ENCODE results near the gene HSD17B12.

HSD17B12 gene

GRCh38 chr11:43790444-43790794 is 109.9 kb downstream of the HSD17B12 start:
- H3K36me3 ChIP-seq (replicated peaks in 1 of 2; ENCODE audit: control insufficient read depth in 2 of 2, insufficient read depth in 2 of 2, low read length in 2 of 2) = peaks cover 2 to 10% of the 10 kb centered on the region in 2 donors
- H2BK15ac ChIP-seq (ENCODE audit: low read length) = no peak overlapping the region
- no CpG with 5 or more reads among the region's 4 CpGs for WGBS, 2 donors (ENCODE audit: extremely low coverage in 2 of 2, insufficient read length in 2 of 2, insufficient replicate concordance in 1 of 2)
- H3K9ac ChIP-seq (ENCODE audit: low read depth, low read length, poor library complexity) = no peak overlapping the region
- H3K9me3 ChIP-seq (replicated peaks in 1 of 2; ENCODE audit: control insufficient read depth in 2 of 2, insufficient read depth in 1 of 2, low read depth in 1 of 2, low read length in 2 of 2) = no peaks in the 10 kb centered on the region
- no peak overlapping the region for H3K4ac ChIP-seq (ENCODE audit: low read length)
- no peak overlapping the region for H3K14ac ChIP-seq (ENCODE audit: low read length)
- H2AK5ac ChIP-seq (ENCODE audit: low read depth, low read length) = no peak overlapping the region
- H2BK120ac ChIP-seq (ENCODE audit: low read depth, low read length) = no peak overlapping the region
- H3K4me2 ChIP-seq (ENCODE audit: insufficient read depth, low read length, poor library complexity, severe bottlenecking) = no peak overlapping the region
- H2BK12ac ChIP-seq (ENCODE audit: low read length) = no peak overlapping the region
- no peaks in the 10 kb centered on the region for H3K79me1 ChIP-seq (ENCODE audit: low read depth, low read length)
- no peak overlapping the region for H3K27ac ChIP-seq (replicated peaks; ENCODE audit: low read length)
- no peaks in the 10 kb centered on the region for H3K4me1 ChIP-seq (ENCODE audit: control insufficient read depth in 2 of 2, insufficient read depth in 1 of 2, low read depth in 1 of 2, low read length in 2 of 2)
- no peak overlapping the region for H3K23ac ChIP-seq (ENCODE audit: low read depth, low read length, poor library complexity)
- no peak for DNase-seq (ENCODE audit: low spot score)
- H2BK5ac ChIP-seq (ENCODE audit: low read length) = no peak overlapping the region
- no peak overlapping the region for H4K91ac ChIP-seq (ENCODE audit: low read depth, low read length, poor library complexity)
- no peak overlapping the region for H4K8ac ChIP-seq (ENCODE audit: low read depth, low read length)
- no peak overlapping the region for H2AFZ ChIP-seq (ENCODE audit: low read length)
- no peaks in the 10 kb centered on the region for H3K27me3 ChIP-seq (ENCODE audit: control insufficient read depth in 3 of 3, insufficient read depth in 3 of 3, low read depth in 1 of 3, low read length in 3 of 3)
- H3K18ac ChIP-seq (ENCODE audit: low read length) = no peak overlapping the region
- no peak overlapping the region for H3K4me3 ChIP-seq (ENCODE audit: low read length in 2 of 2)

GRCh38 chr11:43797337-43797736 is 116.8 kb downstream of the HSD17B12 start:
- no peak overlapping the region for H2BK120ac ChIP-seq (ENCODE audit: low read depth, low read length)
- no CpG with 5 or more reads among the region's 2 CpGs for WGBS, 2 donors (ENCODE audit: extremely low coverage in 2 of 2, insufficient read length in 2 of 2, insufficient replicate concordance in 1 of 2)

GRCh38 chr11:43797866-43798265 is 117.3 kb downstream of the HSD17B12 start:
- H3K4me2 ChIP-seq (ENCODE audit: insufficient read depth, low read length, poor library complexity, severe bottlenecking) = no peak overlapping the region
- no peak overlapping the region for H3K4me3 ChIP-seq (ENCODE audit: low read length in 2 of 2)
- H3K79me1 ChIP-seq (ENCODE audit: low read depth, low read length) = no peaks in the 10 kb centered on the region
- H3K4me1 ChIP-seq (ENCODE audit: control insufficient read depth in 2 of 2, insufficient read depth in 1 of 2, low read depth in 1 of 2, low read length in 2 of 2) = no peaks in the 10 kb centered on the region
- no peak overlapping the region for H3K14ac ChIP-seq (ENCODE audit: low read length)
- no peak overlapping the region for H3K4ac ChIP-seq (ENCODE audit: low read length)
- H3K9ac ChIP-seq (ENCODE audit: low read depth, low read length, poor library complexity) = no peak overlapping the region
- H4K8ac ChIP-seq (ENCODE audit: low read depth, low read length) = no peak overlapping the region
- no peak overlapping the region for H4K91ac ChIP-seq (ENCODE audit: low read depth, low read length, poor library complexity)
- no peaks in the 10 kb centered on the region for H3K27me3 ChIP-seq (ENCODE audit: control insufficient read depth in 3 of 3, insufficient read depth in 3 of 3, low read depth in 1 of 3, low read length in 3 of 3)
- no peak overlapping the region for H2BK5ac ChIP-seq (ENCODE audit: low read length)
- no peak overlapping the region for H2BK12ac ChIP-seq (ENCODE audit: low read length)
- H2AFZ ChIP-seq (ENCODE audit: low read length) = no peak overlapping the region
- peaks cover 2 to 47% of the 10 kb centered on the region in 2 donors for H3K36me3 ChIP-seq (replicated peaks in 1 of 2; ENCODE audit: control insufficient read depth in 2 of 2, insufficient read depth in 2 of 2, low read length in 2 of 2)
- H3K27ac ChIP-seq (replicated peaks; ENCODE audit: low read length) = no peak overlapping the region
- H3K9me3 ChIP-seq (replicated peaks in 1 of 2; ENCODE audit: control insufficient read depth in 2 of 2, insufficient read depth in 1 of 2, low read depth in 1 of 2, low read length in 2 of 2) = no peaks in the 10 kb centered on the region
- no peak overlapping the region for H2BK15ac ChIP-seq (ENCODE audit: low read length)
- DNase-seq (ENCODE audit: low spot score) = no peak
- H3K18ac ChIP-seq (ENCODE audit: low read length) = no peak overlapping the region
- H2AK5ac ChIP-seq (ENCODE audit: low read depth, low read length) = no peak overlapping the region
- no peak overlapping the region for H2BK120ac ChIP-seq (ENCODE audit: low read depth, low read length)
- no CpG with 5 or more reads among the region's 2 CpGs for WGBS, 2 donors (ENCODE audit: extremely low coverage in 2 of 2, insufficient read length in 2 of 2, insufficient replicate concordance in 1 of 2)
- no peak overlapping the region for H3K23ac ChIP-seq (ENCODE audit: low read depth, low read length, poor library complexity)

More at GRCh38 chr11:43797337-43797736, 116.8 kb downstream of the HSD17B12 start:
- H2AK5ac ChIP-seq (ENCODE audit: low read depth, low read length) = no peak overlapping the region
- H3K23ac ChIP-seq (ENCODE audit: low read depth, low read length, poor library complexity) = no peak overlapping the region
- H3K14ac ChIP-seq (ENCODE audit: low read length) = no peak overlapping the region
- no peak overlapping the region for H3K9ac ChIP-seq (ENCODE audit: low read depth, low read length, poor library complexity)
- no peak overlapping the region for H3K18ac ChIP-seq (ENCODE audit: low read length)
- no peaks in the 10 kb centered on the region for H3K9me3 ChIP-seq (replicated peaks in 1 of 2; ENCODE audit: control insufficient read depth in 2 of 2, insufficient read depth in 1 of 2, low read depth in 1 of 2, low read length in 2 of 2)
- H3K4me2 ChIP-seq (ENCODE audit: insufficient read depth, low read length, poor library complexity, severe bottlenecking) = no peak overlapping the region
- peaks cover 2 to 47% of the 10 kb centered on the region in 2 donors for H3K36me3 ChIP-seq (replicated peaks in 1 of 2; ENCODE audit: control insufficient read depth in 2 of 2, insufficient read depth in 2 of 2, low read length in 2 of 2)
- H3K4me3 ChIP-seq (ENCODE audit: low read length in 2 of 2) = no peak overlapping the region
- no peaks in the 10 kb centered on the region for H3K27me3 ChIP-seq (ENCODE audit: control insufficient read depth in 3 of 3, insufficient read depth in 3 of 3, low read depth in 1 of 3, low read length in 3 of 3)
- H3K4me1 ChIP-seq (ENCODE audit: control insufficient read depth in 2 of 2, insufficient read depth in 1 of 2, low read depth in 1 of 2, low read length in 2 of 2) = no peaks in the 10 kb centered on the region
- no peak for DNase-seq (ENCODE audit: low spot score)
- H4K91ac ChIP-seq (ENCODE audit: low read depth, low read length, poor library complexity) = no peak overlapping the region
- H3K27ac ChIP-seq (replicated peaks; ENCODE audit: low read length) = no peak overlapping the region
- H3K79me1 ChIP-seq (ENCODE audit: low read depth, low read length) = no peaks in the 10 kb centered on the region
- H4K8ac ChIP-seq (ENCODE audit: low read depth, low read length) = no peak overlapping the region
- no peak overlapping the region for H2BK12ac ChIP-seq (ENCODE audit: low read length)
- no peak overlapping the region for H2AFZ ChIP-seq (ENCODE audit: low read length)
- no peak overlapping the region for H2BK15ac ChIP-seq (ENCODE audit: low read length)
- no peak overlapping the region for H3K4ac ChIP-seq (ENCODE audit: low read length)
- H2BK5ac ChIP-seq (ENCODE audit: low read length) = no peak overlapping the region

- Histone ChIP-seq H2AK5ac (ENCODE audit: low read depth, low read length) (no peak overlapping the region), H3K27me3 (ENCODE audit: control insufficient read depth in 3 of 3, insufficient read depth in 3 of 3, low read depth in 1 of 3, low read length in 3 of 3) (no peaks in the 10 kb centered on the region), H2BK15ac (ENCODE audit: low read length) (no peak overlapping the region), H3K27ac (replicated peaks; ENCODE audit: low read length) (no peak overlapping the region), H3K18ac (ENCODE audit: low read length) (no peak overlapping the region), H3K9ac (ENCODE audit: low read depth, low read length, poor library complexity) (no peak overlapping the region), H3K4me2 (ENCODE audit: insufficient read depth, low read length, poor library complexity, severe bottlenecking) (no peak overlapping the region), H4K8ac (ENCODE audit: low read depth, low read length) (no peak overlapping the region), H2BK5ac (ENCODE audit: low read length) (no peak overlapping the region), H3K14ac (ENCODE audit: low read length) (no peak overlapping the region), H3K23ac (ENCODE audit: low read depth, low read length, poor library complexity) (no peak overlapping the region), H3K4ac (ENCODE audit: low read length) (no peak overlapping the region), H2BK12ac (ENCODE audit: low read length) (no peak overlapping the region), H3K79me1 (ENCODE audit: low read depth, low read length) (no peaks in the 10 kb centered on the region), H2AFZ (ENCODE audit: low read length) (no peak overlapping the region), H3K4me1 (ENCODE audit: control insufficient read depth in 2 of 2, insufficient read depth in 1 of 2, low read depth in 1 of 2, low read length in 2 of 2) (no peaks in the 10 kb centered on the region), H2BK120ac (ENCODE audit: low read depth, low read length) (no peak overlapping the region), H3K4me3 (ENCODE audit: low read length in 2 of 2) (no peak overlapping the region), H4K91ac (ENCODE audit: low read depth, low read length, poor library complexity) (no peak overlapping the region), H3K9me3 (replicated peaks in 1 of 2; ENCODE audit: control insufficient read depth in 2 of 2, insufficient read depth in 1 of 2, low read depth in 1 of 2, low read length in 2 of 2) (peaks cover 2 to 11% of the 10 kb centered on the region in 2 donors), H3K36me3 (replicated peaks in 1 of 2; ENCODE audit: control insufficient read depth in 2 of 2, insufficient read depth in 2 of 2, low read length in 2 of 2) (peaks cover 2 to 67% of the 10 kb centered on the region in 2 donors)
- no peak for DNase-seq (ENCODE audit: low spot score)
Measured at GRCh38 chr11:43802509-43802908, 122.0 kb downstream of the HSD17B12 start.
